Right lobe of liver (tissue), 6 donors: Measurements from ENCODE around the gene CNEP1R1. TPM values are rescaled to one million over a fixed set of nuclear protein-coding genes. Genes with fewer than 3 reads are reported as not detected.

ENCODE experiments used
- ATAC-seq, 4 donors: fragments of 200-7000 bp; cut with Tn5 transposase; one replicate each; pipeline ENCODE4 v1.9.1; 2020; ENCODE audit warnings: mild to moderate bottlenecking in 4 of 4, moderate library complexity in 4 of 4
- DNase-seq, 3 donors: peaks; one replicate each; pipeline ENCODE4 v3.0.0-alpha.2; 2020
- H3K27ac ChIP-seq, 3 donors: fragments of 200-600 bp; one replicate each; pipeline ENCODE4 v1.8.0; 2022
- H3K27me3 ChIP-seq, 2 donors: fragments of 200-600 bp; one replicate each; pipeline ENCODE4 v1.8.0; 2022
- H3K36me3 ChIP-seq, 4 donors: fragments of 200-600 bp; sonication (generic) in 1 of 4; one replicate each; pipeline versions ENCODE4 v1.5.1 to v1.8.0; 2017 to 2022; ENCODE audit warnings: control low read depth in 1 of 4
- H3K4me1 ChIP-seq, 4 donors: fragments of 200-600 bp; sonication (generic) in 1 of 4; one replicate each; pipeline versions ENCODE4 v1.5.1 to v1.8.0; 2017 to 2022; ENCODE audit warnings: control low read depth in 1 of 4
- H3K4me3 ChIP-seq, 3 donors: fragments of 200-600 bp; one replicate each; pipeline ENCODE4 v1.8.0; 2022
- H3K9me3 ChIP-seq, 4 donors: fragments of 200-600 bp; sonication (generic) in 1 of 4; one replicate each; pipeline versions ENCODE4 v1.5.1 to v1.8.0; 2017 to 2022; ENCODE audit warnings: control low read depth in 1 of 4
- POLR2A ChIP-seq: fragments of 450-650 bp; IDR thresholded peaks from one replicate; pipeline ENCODE4 v1.6.1; 2017; ENCODE audit warnings: antibody characterized with exemption, mild to moderate bottlenecking
- WGBS: methylation state at CpG from one replicate; pipeline ENCODE4 v1.1.6; 2018; ENCODE audit warnings: low coverage, low lambda C conversion rate; ENCODE audit not compliant: insufficient coverage; ENCODE audit errors: missing lambda C conversion rate; 5-methylcytosine and 5-hydroxymethylcytosine counted together
- intact Hi-C, 2 donors: fragments of 100-400 bp; cut with DNase I; formaldehyde crosslinking; loops; one replicate each; pipeline versions ENCODE4 v1.11.2 to v1.14.1; 2022
- total RNA-seq, 6 experiments: library from RNA; depleted of rRNA in 2 of 6; stranded (reverse); fragments of >200 nt in 2 of 6; fragmentation: NEBNext Ultra II Directional in 3 of 6; extraction: Animal tissue kit (Norgen Biotek cat#: 25700) in 3 of 6; gene quantifications; one replicate each; pipeline versions ENCODE4 v1.1.0 to v1.2.4, GENCODE V29; 2016 to 2023
- TF ChIP-seq, protein P1 (sequence below), 4 donors: fragments of 200-600 bp in 3 of 4; fragments of 450-650 bp in 1 of 4; IDR thresholded peaks; one replicate each; pipeline versions ENCODE4 v1.5.1 to v1.8.0; 2016 to 2022; ENCODE audit warnings: antibody characterized with exemption in 4 of 4, mild to moderate bottlenecking in 2 of 4
- donor health status: DM: no; HTN: yes; CAD: no.
- donor health status: DM: no; HTN: no; CAD: no.
- donor health status: DM: no; HTN: no; CAD: no.
- donor health status: DM: no; HTN: yes; CAD: no.
- donor health status: DM: no; HTN: yes; CAD: no.

CNEP1R1 gene
- total RNA-seq, 6 experiments from 2014 or later, result 6.0 to 9.6 (median 7.5) TPM

DNA sequence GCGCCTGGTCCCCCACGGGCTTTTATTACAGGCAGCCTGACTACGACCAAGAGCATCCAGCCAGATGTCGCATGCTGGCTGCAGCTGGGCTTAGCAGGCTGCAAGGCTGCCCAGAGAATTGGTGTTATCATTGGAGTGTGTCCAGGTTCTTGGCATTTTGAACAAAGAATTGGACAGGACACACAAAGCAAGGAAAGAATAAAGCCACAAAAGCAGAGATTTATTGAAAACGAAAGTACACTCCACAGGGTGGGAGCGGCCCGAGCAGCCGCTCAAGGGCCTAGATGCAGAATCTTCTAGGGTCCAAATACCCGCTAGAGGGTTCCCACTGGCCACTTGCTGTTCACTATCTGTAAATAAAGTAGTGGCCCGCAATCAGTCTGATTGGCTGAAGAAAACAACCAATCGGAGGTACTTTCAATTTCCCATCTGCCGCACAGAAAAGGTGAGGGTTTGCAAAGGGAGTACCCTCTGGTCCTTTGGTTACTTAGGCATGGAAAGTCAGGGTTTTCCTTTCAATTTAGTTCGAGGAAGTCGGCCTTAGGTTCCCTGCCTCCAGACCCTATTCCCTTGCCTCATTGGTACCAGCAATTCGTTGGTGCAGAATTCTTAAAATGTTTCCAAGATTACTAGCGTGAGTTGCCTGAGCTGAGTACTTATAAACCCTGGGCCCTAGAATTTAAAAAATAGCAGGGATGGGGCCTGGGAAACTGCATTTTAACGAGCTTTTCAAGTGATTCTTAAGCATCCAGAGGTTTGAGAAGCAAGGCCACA is 38.5 kb upstream of the CNEP1R1 start:
- DNase-seq (no peak), ATAC-seq (no peak)
- WGBS, result 72% methylated on average over 12 of the region's 17 CpGs
- intact Hi-C loops, result no loop called here
- Histone ChIP-seq H3K4me3 (no peak overlapping the region), H3K27me3 (no peaks in the 10 kb centered on the region), H3K9me3 (no peaks in the 10 kb centered on the region), H3K36me3 (no peaks in the 10 kb centered on the region), H3K4me1 (no peaks in the 10 kb centered on the region), H3K27ac (no peak overlapping the region)
- TF ChIP-seq POLR2A, result no peak
- TF ChIP-seq, protein P1, sequence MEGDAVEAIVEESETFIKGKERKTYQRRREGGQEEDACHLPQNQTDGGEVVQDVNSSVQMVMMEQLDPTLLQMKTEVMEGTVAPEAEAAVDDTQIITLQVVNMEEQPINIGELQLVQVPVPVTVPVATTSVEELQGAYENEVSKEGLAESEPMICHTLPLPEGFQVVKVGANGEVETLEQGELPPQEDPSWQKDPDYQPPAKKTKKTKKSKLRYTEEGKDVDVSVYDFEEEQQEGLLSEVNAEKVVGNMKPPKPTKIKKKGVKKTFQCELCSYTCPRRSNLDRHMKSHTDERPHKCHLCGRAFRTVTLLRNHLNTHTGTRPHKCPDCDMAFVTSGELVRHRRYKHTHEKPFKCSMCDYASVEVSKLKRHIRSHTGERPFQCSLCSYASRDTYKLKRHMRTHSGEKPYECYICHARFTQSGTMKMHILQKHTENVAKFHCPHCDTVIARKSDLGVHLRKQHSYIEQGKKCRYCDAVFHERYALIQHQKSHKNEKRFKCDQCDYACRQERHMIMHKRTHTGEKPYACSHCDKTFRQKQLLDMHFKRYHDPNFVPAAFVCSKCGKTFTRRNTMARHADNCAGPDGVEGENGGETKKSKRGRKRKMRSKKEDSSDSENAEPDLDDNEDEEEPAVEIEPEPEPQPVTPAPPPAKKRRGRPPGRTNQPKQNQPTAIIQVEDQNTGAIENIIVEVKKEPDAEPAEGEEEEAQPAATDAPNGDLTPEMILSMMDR (IDR thresholded peaks at IDR 0.05), result no peak

GRCh38 chr16:49987381-49987780 is 37.6 kb upstream of the CNEP1R1 start:
- Histone ChIP-seq H3K9me3 (no peaks in the 10 kb centered on the region), H3K27me3 (no peaks in the 10 kb centered on the region), H3K27ac (no peak overlapping the region), H3K4me1 (no peaks in the 10 kb centered on the region), H3K36me3 (no peaks in the 10 kb centered on the region), H3K4me3 (no peak overlapping the region)
- ATAC-seq, result no peak
- intact Hi-C loops, result no loop called here
- WGBS, result 80% methylated on average over 5 of the region's 5 CpGs
- DNase-seq, result no peak
- no peak for TF ChIP-seq POLR2A
- TF ChIP-seq, protein P1 (IDR thresholded peaks at IDR 0.05), result no peak

- no peak overlapping the region for H3K4me3 ChIP-seq
- intact Hi-C loops, result no loop called here
- TF ChIP-seq POLR2A, result no peak
- TF ChIP-seq, protein P1 (IDR thresholded peaks at IDR 0.05), result no peak
- DNase-seq (no peak), ATAC-seq (no peak)
- H3K4me1 ChIP-seq, result no peaks in the 10 kb centered on the region
- no peaks in the 10 kb centered on the region for H3K9me3 ChIP-seq
- 70% methylated on average over 8 of the region's 8 CpGs for WGBS
- H3K27me3 ChIP-seq, result no peaks in the 10 kb centered on the region
- no peak overlapping the region for H3K27ac ChIP-seq
- H3K36me3 ChIP-seq, result no peaks in the 10 kb centered on the region
Observed at GRCh38 chr16:49992825-49993224, 32.2 kb upstream of the CNEP1R1 start.

- H3K27ac ChIP-seq, result no peak overlapping the region
- H3K36me3 ChIP-seq, result no peaks in the 10 kb centered on the region
- H3K4me1 ChIP-seq, result no peaks in the 10 kb centered on the region
- TF ChIP-seq, protein P1 (IDR thresholded peaks at IDR 0.05), result no peak
- no peak for TF ChIP-seq POLR2A
- no peaks in the 10 kb centered on the region for H3K27me3 ChIP-seq
- DNase-seq (no peak), ATAC-seq (no peak)
- H3K4me3 ChIP-seq, result no peak overlapping the region
- WGBS, result 77% methylated on average over 1 of the region's 1 CpG
- intact Hi-C loops, result no loop called here
- no peaks in the 10 kb centered on the region for H3K9me3 ChIP-seq
Observed at GRCh38 chr16:49993579-49993978, 31.4 kb upstream of the CNEP1R1 start.
